GM12874 (cell line): ENCODE results near the gene GDPD5.

Experiments
- TF ChIP-seq, protein P1 (sequence below): IDR thresholded peaks from 2 replicates; pipeline ENCODE4 v1.5.1; 2011; ENCODE audit warnings: low read depth, mild to moderate bottlenecking, control low read depth, low read length, moderate library complexity; ENCODE audit not compliant: insufficient read depth

GDPD5 gene

DNA sequence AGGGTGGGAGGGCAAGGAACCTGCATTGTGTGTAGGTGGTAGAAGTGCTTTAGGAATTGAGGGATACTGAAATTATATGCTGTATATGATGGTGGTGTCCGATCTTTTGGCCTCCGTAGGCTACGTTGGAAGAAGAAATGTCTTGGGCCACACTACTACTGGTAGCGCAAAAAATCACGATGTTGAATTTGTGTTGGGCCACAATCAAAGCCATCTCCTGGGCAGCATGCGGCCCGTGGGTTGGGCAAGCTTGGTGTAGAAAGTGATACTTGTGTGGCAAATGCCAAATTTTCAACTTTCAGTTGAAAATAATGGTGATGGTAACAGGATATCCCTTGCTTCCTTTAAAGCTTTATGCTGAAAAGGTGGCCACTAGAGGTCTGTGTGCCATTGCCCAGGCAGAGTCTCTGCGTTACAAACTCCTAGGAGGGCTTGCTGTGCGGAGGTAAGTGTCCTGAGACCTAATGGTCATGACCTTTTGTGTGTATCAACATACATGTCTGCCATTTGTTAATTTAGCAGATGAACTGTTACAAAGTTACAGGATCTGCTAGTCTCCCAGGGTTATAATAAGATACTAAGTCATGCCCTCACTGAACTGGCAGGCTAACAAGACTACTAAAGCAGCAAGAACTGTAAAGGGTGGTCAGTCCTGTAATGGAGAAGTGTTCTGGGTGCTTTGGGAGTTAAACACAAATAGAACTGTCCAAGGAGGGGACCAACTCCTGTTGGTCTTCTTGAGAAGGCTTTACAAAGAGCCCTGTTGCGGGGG, 123.6 kb downstream of the GDPD5 start:
- TF ChIP-seq, protein P1, sequence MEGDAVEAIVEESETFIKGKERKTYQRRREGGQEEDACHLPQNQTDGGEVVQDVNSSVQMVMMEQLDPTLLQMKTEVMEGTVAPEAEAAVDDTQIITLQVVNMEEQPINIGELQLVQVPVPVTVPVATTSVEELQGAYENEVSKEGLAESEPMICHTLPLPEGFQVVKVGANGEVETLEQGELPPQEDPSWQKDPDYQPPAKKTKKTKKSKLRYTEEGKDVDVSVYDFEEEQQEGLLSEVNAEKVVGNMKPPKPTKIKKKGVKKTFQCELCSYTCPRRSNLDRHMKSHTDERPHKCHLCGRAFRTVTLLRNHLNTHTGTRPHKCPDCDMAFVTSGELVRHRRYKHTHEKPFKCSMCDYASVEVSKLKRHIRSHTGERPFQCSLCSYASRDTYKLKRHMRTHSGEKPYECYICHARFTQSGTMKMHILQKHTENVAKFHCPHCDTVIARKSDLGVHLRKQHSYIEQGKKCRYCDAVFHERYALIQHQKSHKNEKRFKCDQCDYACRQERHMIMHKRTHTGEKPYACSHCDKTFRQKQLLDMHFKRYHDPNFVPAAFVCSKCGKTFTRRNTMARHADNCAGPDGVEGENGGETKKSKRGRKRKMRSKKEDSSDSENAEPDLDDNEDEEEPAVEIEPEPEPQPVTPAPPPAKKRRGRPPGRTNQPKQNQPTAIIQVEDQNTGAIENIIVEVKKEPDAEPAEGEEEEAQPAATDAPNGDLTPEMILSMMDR: no peak

DNA sequence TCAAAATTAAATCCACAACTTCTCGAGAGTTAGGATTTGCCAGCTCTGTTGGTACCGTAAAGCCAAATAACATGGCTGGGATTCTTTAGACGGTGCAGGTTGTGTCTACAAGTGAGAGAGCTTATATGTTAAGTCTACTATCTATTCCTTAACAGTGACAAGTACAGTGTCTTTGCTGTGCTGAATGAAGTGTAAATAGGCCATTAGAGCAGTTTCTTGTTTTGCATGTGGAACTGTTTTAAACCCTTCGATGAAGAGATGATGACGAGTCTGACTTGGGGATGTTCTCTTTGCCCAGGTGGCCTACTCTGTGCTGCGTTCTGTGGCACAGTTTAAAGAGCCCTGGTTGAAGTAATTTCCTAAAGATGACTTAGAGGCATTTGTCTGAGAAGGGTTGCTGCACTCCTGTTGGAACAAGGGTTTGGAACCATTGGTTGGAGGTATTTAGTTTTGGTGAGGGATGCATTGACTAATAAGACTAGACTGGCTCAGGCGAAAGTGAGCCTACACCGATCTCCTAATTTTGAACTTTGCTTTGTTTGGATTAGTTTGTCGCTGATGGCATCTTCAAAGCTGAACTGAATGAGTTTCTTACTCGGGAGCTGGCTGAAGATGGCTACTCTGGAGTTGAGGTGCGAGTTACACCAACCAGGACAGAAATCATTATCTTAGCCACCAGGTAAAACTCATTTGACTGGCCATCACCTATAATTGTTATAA, 125.4 kb downstream of the GDPD5 start:
- TF ChIP-seq, protein P1: no peak

DNA sequence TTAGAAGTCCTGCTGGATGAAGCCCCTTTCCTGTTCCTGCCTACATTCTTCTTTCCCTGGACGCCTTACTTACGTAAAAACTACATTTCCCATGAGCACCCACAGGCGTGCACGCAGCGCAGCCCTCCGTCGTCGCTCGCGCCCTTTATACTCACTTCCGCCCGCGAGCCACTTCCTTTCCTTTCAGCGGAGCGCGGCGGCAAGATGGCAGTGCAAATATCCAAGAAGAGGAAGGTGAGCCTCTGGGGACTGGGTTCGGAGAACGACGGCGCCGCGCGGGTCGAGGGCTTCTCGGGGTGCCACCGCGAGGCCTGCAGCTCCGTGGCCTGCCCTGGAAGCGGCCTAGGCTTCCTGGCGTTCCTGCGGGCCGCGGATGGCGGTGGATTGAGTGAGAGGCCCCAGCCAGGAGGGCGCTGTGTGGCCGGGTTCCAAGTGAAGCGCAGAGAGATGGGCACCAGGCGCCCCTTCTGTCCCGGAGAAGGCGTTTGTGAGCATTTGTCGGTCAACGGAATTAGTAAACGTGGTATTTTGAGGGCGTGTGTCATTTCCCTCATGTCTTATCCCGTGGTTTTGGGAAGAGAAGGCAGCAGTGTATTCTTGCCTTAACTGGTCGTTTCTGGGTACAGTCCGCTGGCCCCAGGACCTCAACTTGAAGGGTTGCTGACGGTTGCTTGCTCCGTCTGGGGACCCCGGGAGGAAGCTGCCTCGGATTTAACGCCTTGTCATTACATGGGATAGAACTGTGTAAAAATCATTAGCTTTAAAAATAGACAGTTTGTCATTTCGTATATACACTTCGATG, 126.2 kb downstream of the GDPD5 start, which contains the start of gene RPS3:
RPS3 (plus strand) TSS at position 175 of the 802 bp plus-strand sequence; CDS start at position 205, 30 bp downstream.
- TF ChIP-seq, protein P1: 0 out of 2 replicates have a peak, but pooled peaks have one; percentile 14

GRCh38 chr11:75398906-75399305, 126.8 kb downstream of the GDPD5 start:
- TF ChIP-seq, protein P1: no peak

GRCh38 chr11:75394085-75394840, 131.5 kb downstream of the GDPD5 start:
- TF ChIP-seq, protein P1: no peak

DNA sequence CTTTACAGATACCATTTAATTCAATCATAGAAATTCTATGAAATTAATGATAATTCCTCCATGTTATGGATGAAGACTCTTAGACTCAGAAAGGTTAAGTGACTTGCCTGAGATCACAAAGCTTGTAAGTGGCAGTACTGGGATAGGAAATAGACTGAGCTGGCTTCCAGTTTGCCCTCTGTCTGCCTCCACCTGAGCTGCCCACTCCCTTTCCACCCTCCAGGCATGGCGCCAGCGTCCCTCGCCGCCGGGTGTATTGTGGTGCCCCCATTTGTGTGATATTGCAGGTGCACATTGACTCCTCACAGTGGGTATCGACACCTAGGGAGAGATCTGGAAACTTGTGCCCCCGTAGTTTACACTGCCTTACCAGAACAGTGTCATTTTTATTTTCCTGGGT, 135.8 kb downstream of the GDPD5 start:
- TF ChIP-seq, protein P1: no peak
